Endothelial cell of umbilical vein (primary cell): Measurements from ENCODE around the gene DDA1. TPM values are rescaled to one million over a fixed set of nuclear protein-coding genes. Genes with fewer than 3 reads are reported as not detected.

ENCODE experiments used
- BruUV-seq: library from RNA; stranded (reverse); fragments of 400-500 nt; replicated peaks from 2 replicates; lab custom pipeline; 2021; lab: Mats Ljungman, UMichigan
- CTCF ChIA-PET: fragments of 300-600, 350-600 bp; sonication (Branson Sonifier 250); formaldehyde crosslinking; loops from one replicate; lab custom pipeline; 2021; ENCODE audit warnings: antibody characterized with exemption, inconsistent platforms; lab: Charles Lee
- POLR2A ChIA-PET: fragments of 300-600, 350-600 bp; sonication (Branson Sonifier 250); formaldehyde crosslinking; loops from one replicate; lab custom pipeline; 2021; ENCODE audit warnings: antibody characterized with exemption, inconsistent platforms; lab: Charles Lee
- DNase-seq: peaks from one replicate; pipeline ENCODE4 v3.0.0-alpha.2; 2011; ENCODE audit warnings: low read depth, low spot score
- FAIRE-seq: peaks from 2 replicates; lab custom pipeline; 2011; peaks lifted over from hg19 to GRCh38; lab: Jason Lieb, UNC
- H2AFZ ChIP-seq: 2 replicates; pipeline ENCODE4 v1.6.0; 2012; ENCODE audit warnings: low read depth, low read length, control low read depth, inconsistent platforms
- H3K27ac ChIP-seq: 2 replicates; pipeline ENCODE4 v1.5.1; 2011; ENCODE audit warnings: low read depth, mild to moderate bottlenecking, control low read depth, low read length, moderate library complexity; ENCODE audit not compliant: insufficient read depth
- H3K27me3 ChIP-seq, 2 experiments: 2 replicates each; pipeline versions ENCODE4 v1.6.0 to v1.6.1; 2011; ENCODE audit warnings: low read length in 2 of 2, mixed read lengths in 1 of 2; ENCODE audit not compliant: control insufficient read depth in 2 of 2, insufficient read depth in 2 of 2
- H3K36me3 ChIP-seq, 2 experiments: 2 replicates in 1 of 2; 3 replicates in 1 of 2; pipeline ENCODE4 v1.5.1; 2011; ENCODE audit warnings: low read length in 2 of 2, mild to moderate bottlenecking in 1 of 2, moderate library complexity in 1 of 2; ENCODE audit not compliant: control insufficient read depth in 2 of 2, insufficient read depth in 2 of 2; ENCODE audit errors: extremely low read depth in 1 of 2
- H3K4me1 ChIP-seq: 3 replicates; pipeline ENCODE4 v1.5.1; 2011; ENCODE audit warnings: mild to moderate bottlenecking, low read length; ENCODE audit not compliant: control insufficient read depth, insufficient read depth; ENCODE audit errors: extremely low read depth
- H3K4me2 ChIP-seq: 2 replicates; pipeline ENCODE4 v1.6.1; 2011; ENCODE audit warnings: low read length, control low read depth, mixed read lengths; ENCODE audit not compliant: insufficient read depth
- H3K4me3 ChIP-seq, 3 experiments: fragments of 200-600 bp in 1 of 3; sonication (generic), shearing (Covaris generic) in 1 of 3; replicated peaks in 1 of 3; 2 replicates each; pipeline ENCODE4 v1.5.1; 2011 to 2016; ENCODE audit warnings: control low read depth in 3 of 3, low read length in 3 of 3, mild to moderate bottlenecking in 2 of 3, inconsistent platforms in 1 of 3, low read depth in 1 of 3, moderate library complexity in 1 of 3; ENCODE audit not compliant: insufficient read depth in 1 of 3
- H3K79me2 ChIP-seq: 2 replicates; pipeline ENCODE4 v1.6.0; 2012; ENCODE audit warnings: low read length, inconsistent platforms; ENCODE audit not compliant: control insufficient read depth, insufficient read depth
- H3K9ac ChIP-seq: replicated peaks from 2 replicates; pipeline ENCODE3; 2011; ENCODE audit warnings: low read length, control low read depth; ENCODE audit not compliant: insufficient read depth; ENCODE audit errors: extremely low read depth
- H3K9me1 ChIP-seq: replicated peaks from 3 replicates; pipeline ENCODE4 v1.6.0; 2011; ENCODE audit warnings: mild to moderate bottlenecking, low read length; ENCODE audit not compliant: control insufficient read depth, insufficient read depth; ENCODE audit errors: extremely low read depth
- H3K9me3 ChIP-seq: replicated peaks from 2 replicates; pipeline ENCODE4 v1.5.1; 2012; ENCODE audit warnings: low read length, inconsistent platforms; ENCODE audit not compliant: control insufficient read depth, insufficient read depth
- H4K20me1 ChIP-seq: replicated peaks from 2 replicates; pipeline ENCODE3; 2011; ENCODE audit warnings: mild to moderate bottlenecking, low read length; ENCODE audit not compliant: control insufficient read depth, insufficient read depth; ENCODE audit errors: extremely low read depth
- CTCF ChIP-seq, 2 donors: IDR thresholded peaks; 1 replicate in 1 of 2; 2 replicates in 1 of 2; pipeline ENCODE4 v1.5.1; 2011; ENCODE audit warnings: low read length in 2 of 2, mild to moderate bottlenecking in 2 of 2, moderate library complexity in 2 of 2, control low read depth in 1 of 2, inconsistent platforms in 1 of 2, low read depth in 1 of 2; ENCODE audit not compliant: insufficient read depth in 1 of 2; ENCODE audit errors: extremely low read depth in 1 of 2
- EZH2 ChIP-seq: IDR thresholded peaks from 2 replicates; pipeline ENCODE4 v1.6.1; 2012; ENCODE audit warnings: borderline replicate concordance, low read depth, mild to moderate bottlenecking, moderate library complexity, low read length, inconsistent platforms; ENCODE audit not compliant: severe bottlenecking
- FOS ChIP-seq: IDR thresholded peaks from 2 replicates; pipeline ENCODE4 v1.6.1; 2011; ENCODE audit warnings: mild to moderate bottlenecking, low read length, moderate library complexity, borderline replicate concordance; ENCODE audit not compliant: insufficient read depth
- GATA2 ChIP-seq: IDR thresholded peaks from 2 replicates; pipeline ENCODE4 v1.7.0; 2011; ENCODE audit warnings: low read depth, mild to moderate bottlenecking, moderate library complexity, mixed read lengths, low read length; ENCODE audit not compliant: insufficient read length, insufficient read depth
- JUN ChIP-seq: IDR thresholded peaks from 2 replicates; pipeline ENCODE4 v1.6.1; 2011; ENCODE audit warnings: borderline replicate concordance, low read depth; ENCODE audit not compliant: insufficient read length, insufficient read depth
- MAX ChIP-seq: IDR thresholded peaks from 2 replicates; pipeline ENCODE4 v1.6.1; 2011; ENCODE audit not compliant: insufficient read depth, insufficient read length
- MYC ChIP-seq: IDR thresholded peaks from one replicate; pipeline ENCODE4 v1.6.1; 2011; ENCODE audit warnings: mild to moderate bottlenecking, low read depth, low read length
- POLR2A ChIP-seq: IDR thresholded peaks from 2 replicates; pipeline ENCODE4 v1.6.1; 2012; ENCODE audit warnings: low read depth, mild to moderate bottlenecking, control low read depth, low read length
- POLR2AphosphoS5 ChIP-seq: IDR thresholded peaks from 2 replicates; pipeline ENCODE4 v1.6.1; 2012; ENCODE audit warnings: low read depth, mild to moderate bottlenecking, control low read depth, low read length, moderate library complexity; ENCODE audit not compliant: insufficient read depth
- dilution Hi-C: fragments of 300-500 bp; cut with MboI; formaldehyde crosslinking; loops from one replicate; pipeline ENCODE4 v1.15.0; 2019; ENCODE audit warnings: low sequenced_read_pairs; ENCODE audit not compliant: extremely low pct_ligation_motif_present
- intact Hi-C: fragments of 100-400 bp; cut with micrococcal nuclease; formaldehyde crosslinking; loops from one replicate; pipeline ENCODE4 v1.10.0; 2022
- polyA plus RNA-seq, 4 experiments: library from polyadenylated mRNA; depleted of rRNA in 3 of 4; stranded (reverse) in 3 of 4; unstranded in 1 of 4; fragments of >200 nt; gene quantifications; 2 replicates each; pipeline versions ENCODE4 v1.2.1 to v1.2.3, GENCODE V29; 2011 to 2012; ENCODE audit warnings: missing spikeins in 1 of 4
- total RNA-seq: library from RNA; stranded (reverse); gene quantifications from 2 replicates; pipeline ENCODE4 v1.2.3, GENCODE V29; 2021

The DDA1 gene
- total and polyA plus RNA-seq, 2 donors (not counting 3 experiments of a cell fraction or from before 2014, with no cell fraction given) = 52.9 to 64.7 TPM

GRCh38 chr19:17326595-17326966 is 17.2 kb downstream of the DDA1 start:
- H3K36me3 ChIP-seq = no peaks in the 10 kb centered on the region
- H3K27ac ChIP-seq = no peak overlapping the region
- dilution Hi-C loops (no loop called here), intact Hi-C loops (no loop called here)
- TF ChIP-seq POLR2A = no peak
- no peak for TF ChIP-seq JUN
- TF ChIP-seq POLR2AphosphoS5 = no peak
- TF ChIP-seq CTCF (IDR thresholded peaks at IDR 0.05; ENCODE audit: extremely low read depth in 1 of 2, insufficient read depth in 1 of 2, low read depth in 1 of 2, low read length in 2 of 2) = no peak
- TF ChIP-seq FOS = no peak
- TF ChIP-seq EZH2 = no peak
- TF ChIP-seq GATA2 = no peak
- TF ChIP-seq MYC = no peak
- TF ChIP-seq MAX = no peak
- peaks cover 4 to 19% of the 10 kb centered on the region in 2 experiments for H3K27me3 ChIP-seq
- ChIA-PET POLR2A (interaction anchor here (0.6 to 1.3 kb wide), 2 partner anchors 17 to 192 kb away, joined by 3 read pairs; partner anchors contain the start of gene DDA1), CTCF (interaction anchor here (0.5 to 2.5 kb wide), 6 partner anchors 9 to 871 kb away, joined by 3 to 16 read pairs (median 4); no protein-coding TSS in a partner anchor)
- H3K4me2 ChIP-seq = no peak overlapping the region
- H3K9me1 ChIP-seq = no peaks in the 10 kb centered on the region
- no peak overlapping the region for H3K4me3 ChIP-seq
- no TSS peak for BruUV-seq
- no peaks in the 10 kb centered on the region for H4K20me1 ChIP-seq
- no peak overlapping the region for H3K9ac ChIP-seq
- H3K79me2 ChIP-seq = no peaks in the 10 kb centered on the region
- DNase-seq (no peak), FAIRE-seq (no peak)
- no peak overlapping the region for H2AFZ ChIP-seq
- no peaks in the 10 kb centered on the region for H3K9me3 ChIP-seq
- H3K4me1 ChIP-seq = peaks cover 10% of the 10 kb centered on the region
